ENCODE data around the gene CUZD1. TPM values are rescaled to one million over a fixed set of nuclear protein-coding genes. Genes with fewer than 3 reads are reported as not detected.

The CUZD1 gene
- total and polyA plus RNA-seq, 9 of the 15 experiments (the other 6 are each of a cell fraction or from before 2014, with no cell fraction given): 0.51 to 1.7 (median 1.1) TPM

GRCh38 chr10:122861711-122862161, 16.1 kb upstream of the CUZD1 start (continued):
- TF ChIP-seq ZNF518B (CRISPR knock-in tag; IDR thresholded peaks at IDR 0.05) (no peak), SMARCA5 (IDR thresholded peaks at IDR 0.05) (no peak), HDGF (IDR thresholded peaks at IDR 0.05) (no peak), ZNF232 (CRISPR knock-in tag; IDR thresholded peaks at IDR 0.05) (no peak), MCM5 (IDR thresholded peaks at IDR 0.05; ENCODE audit: low read depth) (no peak), RCOR1 (IDR thresholded peaks at IDR 0.05; ENCODE audit: borderline replicate concordance in 1 of 2, low read depth in 2 of 2, low read length in 2 of 2) (peak; percentile 52 to 97; a peak in 3 of 4 replicates), ZNF561 (CRISPR knock-in tag; conservative IDR thresholded peaks at IDR 0.05) (no peak), NCOA4 (IDR thresholded peaks at IDR 0.05; ENCODE audit: partially characterized antibody) (no peak), TFAM (CRISPR knock-in tag; conservative IDR thresholded peaks at IDR 0.05) (no peak), KLF6 (CRISPR knock-in tag; IDR thresholded peaks at IDR 0.05; ENCODE audit: borderline replicate concordance) (no peak), SMARCA4 (IDR thresholded peaks at IDR 0.05) (peak; percentile 67), ARID2 (IDR thresholded peaks at IDR 0.05) (no peak), JUN (IDR thresholded peaks at IDR 0.05; ENCODE audit: borderline replicate concordance, low read depth, low read length) (0 out of 2 replicates have a peak, but pooled peaks have one; percentile 24), JUN (CRISPR knock-in tag; IDR thresholded peaks at IDR 0.05; ENCODE audit: borderline replicate concordance) (no peak), XRCC3 (IDR thresholded peaks at IDR 0.05) (no peak), BCOR (IDR thresholded peaks at IDR 0.05) (no peak), HOMEZ (CRISPR knock-in tag; IDR thresholded peaks at IDR 0.05) (no peak), ZNF280A (IDR thresholded peaks at IDR 0.05; ENCODE audit: low read depth, partially characterized antibody) (no peak), ZBTB49 (CRISPR knock-in tag; IDR thresholded peaks at IDR 0.05; ENCODE audit: borderline replicate concordance) (no peak), ZNF431 (CRISPR knock-in tag; IDR thresholded peaks at IDR 0.05) (no peak), STAG1 (CRISPR knock-in tag; IDR thresholded peaks at IDR 0.05; ENCODE audit: borderline replicate concordance) (no peak), HIVEP1 (CRISPR knock-in tag; IDR thresholded peaks at IDR 0.05) (no peak), ZNF583 (CRISPR knock-in tag; IDR thresholded peaks at IDR 0.05) (no peak)
